ENCODE measurements around the gene FBXW4. TPM values are rescaled to one million over a fixed set of nuclear protein-coding genes. Genes with fewer than 3 reads are reported as not detected.
A peak's percentile ranks its signal among the peaks of the same experiment; 100 is the strongest.

The FBXW4 gene
- total and polyA plus RNA-seq, 8 donors, result 36.6 to 95.3 (median 42.6) TPM

DNA sequence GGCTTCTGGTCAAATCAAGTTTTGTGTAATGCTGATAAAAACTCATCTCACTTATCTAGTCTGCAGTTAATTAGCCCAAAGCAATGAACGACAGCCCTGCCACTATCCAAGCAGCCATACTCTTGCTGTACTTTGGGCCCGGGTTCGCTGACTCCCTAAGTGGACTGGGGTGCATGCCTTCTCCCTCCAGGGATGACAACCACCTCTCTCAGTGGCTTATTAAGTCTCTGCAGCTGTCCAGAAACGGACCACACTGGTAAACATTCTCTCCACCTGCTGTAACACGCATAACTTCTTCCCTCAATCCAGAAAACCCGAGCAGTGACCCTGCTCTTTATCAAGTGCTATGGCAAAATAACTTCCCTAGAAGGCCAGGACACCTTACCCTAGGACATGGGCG lies 3.9 kb downstream of the FBXW4 start:
- Histone ChIP-seq H3K9me3 (no peaks in the 10 kb centered on the region), H3K27me3 (no peaks in the 10 kb centered on the region), H3K36me3 (peaks cover 0 to 6% (median 0%) of the 10 kb centered on the region in 4 donors), H3K4me3 (no peak overlapping the region), H3K27ac (peak overlapping the region in 1 of 5 donors; percentile 14), H3K4me1 (peaks cover 20 to 70% (median 50%) of the 10 kb centered on the region in 4 donors)
- intact Hi-C loops (cut with DNase I; ENCODE audit: low total_unique reads), result no loop called here
- 56 to 72% (median 65%) methylated on average over 7 of the region's 7 CpGs for WGBS, 5 donors
- DNase-seq, result no peak
- TF ChIP-seq EP300 (IDR thresholded peaks at IDR 0.05) (no peak), CTCF (IDR thresholded peaks at IDR 0.05) (no peak), POLR2AphosphoS5 (IDR thresholded peaks at IDR 0.05) (no peak), POLR2A (IDR thresholded peaks at IDR 0.05) (no peak)

- H3K27ac ChIP-seq, result peak overlapping the region in 1 of 5 donors; percentile 43
- no peak for DNase-seq
- H3K4me1 ChIP-seq, result peaks cover 18 to 73% (median 47%) of the 10 kb centered on the region in 4 donors
- no peaks in the 10 kb centered on the region for H3K27me3 ChIP-seq
- no peaks in the 10 kb centered on the region for H3K9me3 ChIP-seq
- no peak overlapping the region for H3K4me3 ChIP-seq
- WGBS, 5 donors, result 43 to 66% (median 44%) methylated on average over 7 of the region's 7 CpGs
- intact Hi-C loops (cut with DNase I; ENCODE audit: low total_unique reads), result no loop called here
- TF ChIP-seq POLR2A (IDR thresholded peaks at IDR 0.05) (no peak), EP300 (IDR thresholded peaks at IDR 0.05) (no peak), POLR2AphosphoS5 (IDR thresholded peaks at IDR 0.05) (no peak), CTCF (IDR thresholded peaks at IDR 0.05) (no peak)
- peaks cover 0 to 6% (median 0%) of the 10 kb centered on the region in 4 donors for H3K36me3 ChIP-seq
These were observed 4.5 kb downstream of the FBXW4 start for GRCh38 chr10:101690461-101690860.

DNA sequence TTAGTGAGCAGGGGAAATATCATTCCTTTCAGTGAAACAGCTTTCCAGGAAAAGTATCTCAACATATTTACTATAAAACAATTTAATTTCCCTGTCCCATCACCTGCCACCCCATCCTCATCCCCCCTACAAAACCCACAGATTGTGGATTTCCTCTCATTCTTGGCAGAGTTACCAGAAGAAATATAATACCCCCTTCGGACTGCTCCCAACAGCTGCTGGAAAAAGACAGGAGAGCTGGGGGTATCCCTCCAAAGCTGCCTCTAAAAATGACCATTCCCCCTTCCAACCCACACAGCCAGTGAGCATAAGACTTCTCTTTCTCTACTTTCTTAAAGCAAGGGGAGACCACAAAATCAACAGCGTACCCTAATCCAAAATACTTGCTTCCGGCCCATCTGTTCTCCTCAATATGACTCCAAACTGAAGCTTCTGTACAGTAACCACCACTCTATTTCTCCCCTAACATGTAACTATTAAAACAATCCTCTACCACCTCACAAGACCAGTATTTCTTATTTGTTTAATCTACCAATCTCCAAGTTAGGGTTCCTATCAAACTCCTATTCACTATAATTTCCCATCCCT lies 7.8 kb downstream of the FBXW4 start:
- Histone ChIP-seq H3K36me3 (peaks cover 0 to 6% (median 0%) of the 10 kb centered on the region in 4 donors), H3K27ac (no peak overlapping the region), H3K9me3 (no peaks in the 10 kb centered on the region), H3K27me3 (no peaks in the 10 kb centered on the region), H3K4me3 (no peak overlapping the region), H3K4me1 (peaks cover 20 to 79% (median 46%) of the 10 kb centered on the region in 4 donors)
- WGBS, 5 donors, result 71 to 89% (median 86%) methylated on average over 3 of the region's 3 CpGs
- no peak for TF ChIP-seq EP300 (IDR thresholded peaks at IDR 0.05)
- TF ChIP-seq POLR2A (IDR thresholded peaks at IDR 0.05), result no peak
- no peak for TF ChIP-seq POLR2AphosphoS5 (IDR thresholded peaks at IDR 0.05)
- no peak for TF ChIP-seq CTCF (IDR thresholded peaks at IDR 0.05)
- DNase-seq, result no peak
- intact Hi-C loops (cut with DNase I; ENCODE audit: low total_unique reads), result no loop called here

- Histone ChIP-seq H3K9me3 (no peaks in the 10 kb centered on the region), H3K4me3 (no peak overlapping the region), H3K36me3 (peaks cover 0 to 6% (median 0%) of the 10 kb centered on the region in 4 donors), H3K27ac (no peak overlapping the region), H3K4me1 (peaks cover 19 to 79% (median 46%) of the 10 kb centered on the region in 4 donors), H3K27me3 (no peaks in the 10 kb centered on the region)
- WGBS, 5 donors, result 76 to 89% (median 78%) methylated on average over 5 of the region's 5 CpGs
- intact Hi-C loops (cut with DNase I; ENCODE audit: low total_unique reads), result no loop called here
- no peak for DNase-seq
- TF ChIP-seq POLR2A (IDR thresholded peaks at IDR 0.05) (no peak), POLR2AphosphoS5 (IDR thresholded peaks at IDR 0.05) (no peak), CTCF (IDR thresholded peaks at IDR 0.05) (no peak), EP300 (IDR thresholded peaks at IDR 0.05) (no peak)
These were observed 8.6 kb downstream of the FBXW4 start for GRCh38 chr10:101686133-101686925.

Measured in stomach (tissue), 9 donors.